CD4-positive, alpha-beta T cell treated with Interleukin-4 for 1 hour (primary cell): ENCODE measurements around the gene MBP.
A peak's percentile ranks its signal among the peaks of the same experiment; 100 is the strongest.
"Not testable (repeated sequence)": the region's sequence is repeated elsewhere in the genome, so short reads cannot be mapped to it uniquely, and the experiment has no call there.

ENCODE experiments used
- DNase-seq, 2 donors: peaks; one replicate each; pipeline ENCODE4 v3.0.0-alpha.2; 2020 to 2022

Gene MBP

GRCh38 chr18:76982841-76983583 is 149.6 kb downstream of the MBP start:
- peak; percentile 83 to 86 for DNase-seq

GRCh38 chr18:76982038-76982437 is 150.5 kb downstream of the MBP start:
- DNase-seq, result peak in 1 of 2 donors; percentile 9

GRCh38 chr18:76981396-76981968 is 151.1 kb downstream of the MBP start:
- peak in 1 of 2 donors; percentile 17 for DNase-seq

GRCh38 chr18:76980663-76981395 is 151.8 kb downstream of the MBP start:
- peak in 1 of 2 donors; percentile 30 for DNase-seq

- peak in 1 of 2 donors; percentile 7 for DNase-seq
Measured at GRCh38 chr18:76979906-76980305, 152.7 kb downstream of the MBP start.

GRCh38 chr18:76979111-76979751 is 153.4 kb downstream of the MBP start:
- no peak for DNase-seq

- no peak for DNase-seq
Measured at GRCh38 chr18:76978616-76979015, 154.0 kb downstream of the MBP start.

GRCh38 chr18:76977684-76978232 is 154.8 kb downstream of the MBP start:
- DNase-seq, result no peak

- DNase-seq, result no peak
Measured at GRCh38 chr18:76977108-76977621, 155.4 kb downstream of the MBP start.

- no peak for DNase-seq
Measured at GRCh38 chr18:76975577-76976110, 156.9 kb downstream of the MBP start.

GRCh38 chr18:76974386-76974785 is 158.2 kb downstream of the MBP start:
- no peak for DNase-seq

- DNase-seq, result no peak
Measured at GRCh38 chr18:76973520-76974266, 158.9 kb downstream of the MBP start.

- no peak for DNase-seq
Measured at GRCh38 chr18:76972846-76973519, 159.6 kb downstream of the MBP start.

- no peak for DNase-seq
Measured at GRCh38 chr18:76972241-76972640, 160.3 kb downstream of the MBP start.

GRCh38 chr18:76970770-76971559 is 161.6 kb downstream of the MBP start:
- DNase-seq, result no peak

- no peak for DNase-seq
Measured at GRCh38 chr18:76967721-76968472, 164.7 kb downstream of the MBP start.

GRCh38 chr18:76967299-76967698 is 165.3 kb downstream of the MBP start:
- DNase-seq, result not testable (repeated sequence)

GRCh38 chr18:76965555-76966151 is 166.9 kb downstream of the MBP start:
- peak in 1 of 2 donors; percentile 80 for DNase-seq

- peak in 1 of 2 donors; percentile 13 for DNase-seq
Measured at GRCh38 chr18:76963936-76964335, 168.6 kb downstream of the MBP start.
